IMR-90 (cell line): ENCODE results near the gene CDH13. TPM values are rescaled to one million over a fixed set of nuclear protein-coding genes. Genes with fewer than 3 reads are reported as not detected.

Experiments
- ATAC-seq: fragments of 200-7000 bp; cut with Tn5 transposase; 2 replicates; pipeline ENCODE4 v1.9.1; 2020; ENCODE audit warnings: low read depth, mild to moderate bottlenecking, moderate library complexity
- BruUV-seq: library from RNA; stranded (reverse); fragments of 400-500 nt; replicated peaks from 2 replicates; lab custom pipeline; 2021; lab: Mats Ljungman, UMichigan
- CTCF ChIA-PET: fragments of 300-600 bp; formaldehyde crosslinking; extraction: SDS; loops from one replicate; lab custom pipeline; 2021; ENCODE audit warnings: antibody characterized with exemption; lab: Yijun Ruan, JAX
- POLR2A ChIA-PET: fragments of 300-600 bp; sonication (Branson Sonifier 250); formaldehyde crosslinking; loops from one replicate; lab custom pipeline; 2022; ENCODE audit warnings: antibody characterized with exemption; ENCODE audit not compliant: unreplicated experiment; lab: Charles Lee
- DNase-seq: peaks from one replicate; pipeline ENCODE4 v3.0.0; 2013
- H2AFZ ChIP-seq: replicated peaks from 2 replicates; pipeline ENCODE3; 2013; ENCODE audit warnings: low read length, mild to moderate bottlenecking; ENCODE audit not compliant: poor library complexity
- H2AK5ac ChIP-seq: 2 replicates; pipeline ENCODE4 v1.6.1; 2013; ENCODE audit warnings: low read depth, low read length, inconsistent platforms
- H2AK9ac ChIP-seq: replicated peaks from 2 replicates; pipeline ENCODE3; 2013; ENCODE audit warnings: mild to moderate bottlenecking, low read depth, low read length, moderate library complexity; ENCODE audit not compliant: poor library complexity
- H2BK120ac ChIP-seq: 2 replicates; pipeline ENCODE4 v1.6.1; 2013; ENCODE audit warnings: low read depth, low read length, inconsistent platforms
- H2BK15ac ChIP-seq: 3 replicates; pipeline ENCODE4 v1.6.1; 2013; ENCODE audit warnings: low read depth, low read length, inconsistent platforms
- H2BK20ac ChIP-seq: 2 replicates; pipeline ENCODE4 v1.6.1; 2013; ENCODE audit warnings: low read depth, mild to moderate bottlenecking, inconsistent platforms, low read length, moderate library complexity
- H2BK5ac ChIP-seq: 2 replicates; pipeline ENCODE4 v1.6.1; 2013; ENCODE audit warnings: mild to moderate bottlenecking, low read depth, low read length, inconsistent platforms; ENCODE audit not compliant: poor library complexity, severe bottlenecking
- H3K14ac ChIP-seq: replicated peaks from 2 replicates; pipeline ENCODE4 v1.6.1; 2013; ENCODE audit warnings: low read depth, low read length, inconsistent platforms
- H3K18ac ChIP-seq: 2 replicates; pipeline ENCODE4 v1.6.1; 2013; ENCODE audit warnings: low read depth, low read length, control low read depth
- H3K23ac ChIP-seq: 2 replicates; pipeline ENCODE4 v1.6.1; 2013; ENCODE audit warnings: low read depth, low read length, inconsistent platforms
- H3K27ac ChIP-seq: 2 replicates; pipeline ENCODE4 v1.5.1; 2013; ENCODE audit warnings: mild to moderate bottlenecking, control low read depth, low read length; ENCODE audit not compliant: insufficient read depth
- H3K27me3 ChIP-seq: 2 replicates; pipeline ENCODE4 v1.6.1; 2013; ENCODE audit warnings: low read length; ENCODE audit not compliant: control insufficient read depth, insufficient read depth
- H3K36me3 ChIP-seq: 2 replicates; pipeline ENCODE4 v1.6.1; 2013; ENCODE audit warnings: low read length, mixed read lengths; ENCODE audit not compliant: control insufficient read depth, insufficient read depth
- H3K4ac ChIP-seq: 2 replicates; pipeline ENCODE4 v1.6.1; 2013; ENCODE audit warnings: low read depth, low read length, inconsistent platforms
- H3K4me1 ChIP-seq: 2 replicates; pipeline ENCODE4 v1.6.1; 2013; ENCODE audit warnings: low read length, mixed read lengths; ENCODE audit not compliant: control insufficient read depth, insufficient read depth
- H3K4me2 ChIP-seq: 2 replicates; pipeline ENCODE4 v1.6.1; 2013; ENCODE audit warnings: low read depth, mild to moderate bottlenecking, control low read depth, low read length, moderate library complexity
- H3K4me3 ChIP-seq: 2 replicates; pipeline ENCODE4 v1.5.1; 2013; ENCODE audit warnings: low read depth, mild to moderate bottlenecking, control low read depth, low read length, moderate library complexity; ENCODE audit not compliant: insufficient read depth
- H3K56ac ChIP-seq: 2 replicates; pipeline ENCODE4 v1.6.1; 2013; ENCODE audit warnings: low read length, inconsistent platforms; ENCODE audit not compliant: insufficient read depth; ENCODE audit errors: extremely low read depth
- H3K79me1 ChIP-seq, 2 experiments: 2 replicates each; pipeline ENCODE4 v1.6.1; 2013; ENCODE audit warnings: low read length in 2 of 2, inconsistent platforms in 1 of 2, low read depth in 1 of 2
- H3K9ac ChIP-seq: 2 replicates; pipeline ENCODE4 v1.6.1; 2013; ENCODE audit warnings: low read depth, low read length, control low read depth
- H3K9me1 ChIP-seq: 2 replicates; pipeline ENCODE4 v1.6.1; 2013; ENCODE audit warnings: low read length, inconsistent platforms; ENCODE audit not compliant: insufficient read depth
- H3K9me3 ChIP-seq: 2 replicates; pipeline ENCODE4 v1.6.1; 2013; ENCODE audit warnings: low read length; ENCODE audit not compliant: control insufficient read depth, insufficient read depth
- H4K20me1 ChIP-seq: 2 replicates; pipeline ENCODE4 v1.6.1; 2013; ENCODE audit warnings: low read length, inconsistent platforms; ENCODE audit not compliant: insufficient read depth
- H4K5ac ChIP-seq: 2 replicates; pipeline ENCODE4 v1.6.1; 2013; ENCODE audit warnings: mild to moderate bottlenecking, low read depth, low read length, control low read depth
- H4K8ac ChIP-seq, 2 experiments: 2 replicates each; pipeline ENCODE4 v1.6.1; 2013; ENCODE audit warnings: low read depth in 2 of 2, low read length in 2 of 2, control low read depth in 1 of 2, inconsistent platforms in 1 of 2
- H4K91ac ChIP-seq: 2 replicates; pipeline ENCODE4 v1.6.1; 2013; ENCODE audit warnings: low read depth, low read length, inconsistent platforms; ENCODE audit not compliant: insufficient read depth
- BHLHE40 ChIP-seq: fragments of 150-350 bp; IDR thresholded peaks from 2 replicates; pipeline ENCODE4 v1.6.1; 2016; ENCODE audit warnings: mild to moderate bottlenecking, low read depth, low read length
- CHD1 ChIP-seq: IDR thresholded peaks from 2 replicates; pipeline ENCODE4 v1.6.1; 2012; ENCODE audit warnings: low read depth, low read length, improper control_type of control experiment
- ELK1 ChIP-seq: fragments of 150-350 bp; IDR thresholded peaks from 2 replicates; pipeline ENCODE4 v1.6.1; 2016; ENCODE audit warnings: low read depth, mild to moderate bottlenecking, low read length, moderate library complexity, borderline replicate concordance
- FOS ChIP-seq: fragments of 150-350 bp; IDR thresholded peaks from 2 replicates; pipeline ENCODE4 v1.6.1; 2016; ENCODE audit warnings: low read depth, low read length
- MAZ ChIP-seq: IDR thresholded peaks from 2 replicates; pipeline ENCODE4 v1.6.1; 2012; ENCODE audit warnings: low read depth, mild to moderate bottlenecking, low read length, improper control_type of control experiment, moderate library complexity, borderline replicate concordance
- NFE2L2 ChIP-seq: fragments of 150-350 bp; IDR thresholded peaks from 2 replicates; pipeline ENCODE4 v1.6.1; 2016; ENCODE audit warnings: low read depth, mild to moderate bottlenecking, low read length
- WGBS, 2 experiments: methylation state at CpG; one replicate each; pipeline versions ENCODE4 v1.1.5 to v1.1.7; 2013; ENCODE audit warnings: missing lambda C conversion rate in 2 of 2; ENCODE audit not compliant: insufficient read length in 1 of 2; ENCODE audit errors: extremely low coverage in 2 of 2; 5-methylcytosine and 5-hydroxymethylcytosine counted together
- dilution Hi-C: fragments of 300-500 bp; cut with HindIII; formaldehyde crosslinking; loops from one replicate; pipeline ENCODE4 v1.14.3; 2018; ENCODE audit warnings: low sequenced_read_pairs; ENCODE audit not compliant: unreplicated experiment
- in situ Hi-C: fragments of 300-500 bp; cut with MboI; formaldehyde crosslinking; loops from 3 replicates; pipeline ENCODE4 v1.14.3; 2019; ENCODE audit warnings: low sequenced_read_pairs, inconsistent platforms, mixed read lengths
- intact Hi-C: fragments of 100-400 bp; cut with micrococcal nuclease; formaldehyde crosslinking; loops from 2 replicates; pipeline ENCODE4 v1.10.0; 2022
- polyA plus RNA-seq, 3 experiments: library from polyadenylated mRNA; depleted of rRNA; stranded (reverse); fragments of >200 nt; gene quantifications; 2 replicates each; pipeline ENCODE4 v1.2.3, GENCODE V29; 2012; ENCODE audit warnings: low replicate concordance in 1 of 3
- total RNA-seq: library from RNA; depleted of rRNA; stranded (reverse); fragments of >200 nt; gene quantifications from 2 replicates; pipeline ENCODE4 v1.2.3, GENCODE V29; 2012

CDH13 gene
- total and polyA plus RNA-seq, 2 of the 4 experiments (the other 2 are of a cell fraction), result 61.6 to 74.7 TPM

- POLR2A ChIA-PET, result no interaction called here
- no TSS peak for BruUV-seq
- TF ChIP-seq ELK1 (no peak), CHD1 (no peak), FOS (no peak), MAZ (no peak), NFE2L2 (no peak), BHLHE40 (no peak)
Measured at GRCh38 chr16:82651921-82652601, 25.3 kb downstream of the CDH13 start.

More at GRCh38 chr16:82651921-82652601, 25.3 kb downstream of the CDH13 start:
- WGBS, 2 experiments, result 100% methylated on average over 2 of the region's 7 CpGs; no CpG with 5 or more reads in 1 of the 2 experiments
- Histone ChIP-seq H3K9me1 (peaks cover 34% of the 10 kb centered on the region), H4K91ac (peak overlapping the region; percentile 59), H2BK5ac (peak overlapping the region; percentile 30), H2AK5ac (peak overlapping the region; percentile 31), H3K4me3 (no peak overlapping the region), H3K9me3 (no peaks in the 10 kb centered on the region), H3K14ac (peak overlapping the region; percentile 69), H4K20me1 (no peaks in the 10 kb centered on the region), H3K27me3 (no peaks in the 10 kb centered on the region), H3K18ac (peak overlapping the region; percentile 42; the same call in 1 of the 2 replicates), H3K23ac (peak overlapping the region; percentile 66), H2BK15ac (peak overlapping the region; percentile 94; the same call in 2 of the 3 replicates), H3K79me1 (peaks cover 47 to 71% of the 10 kb centered on the region in 2 experiments), H3K56ac (peak overlapping the region; percentile 15; the same call in 1 of the 2 replicates), H2AFZ (no peak overlapping the region), H2AK9ac (no peak overlapping the region), H3K4me1 (peaks cover 33% of the 10 kb centered on the region), H3K27ac (peak overlapping the region; percentile 7; the same call in 1 of the 2 replicates), H2BK120ac (peak overlapping the region; percentile 99), H3K9ac (no peak overlapping the region), H3K36me3 (no peaks in the 10 kb centered on the region), H4K5ac (no peak overlapping the region; the same call in 1 of the 2 replicates), H3K4ac (peak overlapping the region; percentile 84), H4K8ac (peak overlapping the region; percentile 61 to 72; a peak in 3 of 4 replicates), H3K4me2 (no peak overlapping the region; the same call in 1 of the 2 replicates), H2BK20ac (peak overlapping the region; percentile 92)
- CTCF ChIA-PET, result interaction anchor here (1.2 to 2.6 kb wide), 2 partner anchors 9 to 12 kb away, joined by 3 to 7 read pairs; no protein-coding TSS in a partner anchor
- no peak for ATAC-seq
- intact Hi-C loops, result loop anchor here (5.0 kb wide), 1 partner anchor 345 kb away; no protein-coding TSS in a partner anchor
- no peak for DNase-seq
- in situ Hi-C loops, result no loop called here
- dilution Hi-C loops, result no loop called here
